Thoracic aorta (tissue), 2 donors: ENCODE measurements around the gene SCAMP5. TPM values are rescaled to one million over a fixed set of nuclear protein-coding genes. Genes with fewer than 3 reads are reported as not detected.

Source experiments
- total RNA-seq, 2 donors: library from RNA; depleted of rRNA; stranded (reverse); fragments of >200 nt; gene quantifications; one replicate each; pipeline versions ENCODE4 v1.1.0 to v1.2.3, GENCODE V29; 2016

Gene SCAMP5
- total RNA-seq, 2 donors from 2014 or later, result 1.5 to 3.5 TPM

Other genes starting within 250 kb of the SCAMP5 start
- gene CYP1A2, start 246.7 kb upstream of the SCAMP5 start, total RNA-seq, result not detected
- 10 to 100 TPM; 32.7 to 61.6 TPM for gene CSK, start 213.5 kb upstream of the SCAMP5 start, total RNA-seq
- not detected for gene LMAN1L, start 182.7 kb upstream of the SCAMP5 start, total RNA-seq
- gene CPLX3, start 168.9 kb upstream of the SCAMP5 start, total RNA-seq, result not detected
- 10 to 100 TPM; 34.9 to 72.2 TPM for gene ULK3, start 152.4 kb upstream of the SCAMP5 start, total RNA-seq
- 10 to 100 TPM; 62.1 to 84.5 TPM for gene SCAMP2, start 122.2 kb upstream of the SCAMP5 start, total RNA-seq
- 10 to 100 TPM; 45.6 to 65.5 TPM for gene MPI, start 105.5 kb upstream of the SCAMP5 start, total RNA-seq
- gene FAM219B, start 88.7 kb upstream of the SCAMP5 start, total RNA-seq, result 10 to 100 TPM; 61.1 to 85.6 TPM
- gene COX5A, start 57.5 kb upstream of the SCAMP5 start, total RNA-seq, result 10 to 100 TPM; 45.2 to 66.3 TPM
- 10 to 100 TPM; 11.7 to 11.8 TPM for gene RPP25, start 38.8 kb upstream of the SCAMP5 start, total RNA-seq
- gene PPCDC, start 28.0 kb downstream of the SCAMP5 start, total RNA-seq, result 10 to 100 TPM in 1 of 2 donors, 1 to 10 TPM in 1; 8.5 to 13.7 TPM
- gene C15orf39, start 206.3 kb downstream of the SCAMP5 start, total RNA-seq, result 10 to 100 TPM; 22.7 to 45.2 TPM